NCI-H187 treated with DMSO at 0.1 percent for 48 hours (cell line): Measurements from ENCODE around the gene XPO1.
"Not testable (repeated sequence)": the region's sequence is repeated elsewhere in the genome, so short reads cannot be mapped to it uniquely, and the experiment has no call there.

ENCODE experiments used
- DNase-seq: peaks from one replicate; lab custom pipeline; 2025; lab: John Stamatoyannopoulos, UW

XPO1 gene

GRCh38 chr2:61538200-61538919 lies at the start of gene XPO1:
Gene XPO1 (minus strand): TSS chr2:61538356. CDS start chr2:61533897, 4,459 bp downstream.
- DNase-seq: peak; percentile 99

GRCh38 chr2:61586928-61587327 lies 48.8 kb upstream of the XPO1 start:
- DNase-seq: not testable (repeated sequence)

GRCh38 chr2:61585383-61585782 lies 47.2 kb upstream of the XPO1 start:
- DNase-seq: no peak

- not testable (repeated sequence) for DNase-seq
Observed at GRCh38 chr2:61584368-61584767, 46.2 kb upstream of the XPO1 start.

GRCh38 chr2:61582165-61582564 lies 44.0 kb upstream of the XPO1 start:
- DNase-seq: no peak

GRCh38 chr2:61581716-61582115 lies 43.6 kb upstream of the XPO1 start:
- DNase-seq: no peak

- no peak for DNase-seq
Observed at GRCh38 chr2:61575447-61575859, 37.3 kb upstream of the XPO1 start.

- DNase-seq: no peak
Observed at GRCh38 chr2:61566566-61566965, 28.4 kb upstream of the XPO1 start.

GRCh38 chr2:61562615-61563014 lies 24.5 kb upstream of the XPO1 start:
- no peak for DNase-seq

GRCh38 chr2:61558160-61558559 lies 20.0 kb upstream of the XPO1 start:
- no peak for DNase-seq

GRCh38 chr2:61557381-61557780 lies 19.2 kb upstream of the XPO1 start:
- DNase-seq: no peak

GRCh38 chr2:61554604-61555003 lies 16.4 kb upstream of the XPO1 start:
- no peak for DNase-seq

- no peak for DNase-seq
Observed at GRCh38 chr2:61550375-61551209, 12.4 kb upstream of the XPO1 start.

- DNase-seq: no peak
Observed at GRCh38 chr2:61549546-61549945, 11.4 kb upstream of the XPO1 start.

GRCh38 chr2:61543062-61543461 lies 4.9 kb upstream of the XPO1 start:
- no peak for DNase-seq

- DNase-seq: not testable (repeated sequence)
Observed at GRCh38 chr2:61540167-61540566, 2.0 kb upstream of the XPO1 start.

GRCh38 chr2:61538920-61539520 lies 864 bp upstream of the XPO1 start:
- peak; percentile 56 for DNase-seq

- no peak for DNase-seq
Observed at GRCh38 chr2:61537950-61538199, 281 bp downstream of the XPO1 start.

GRCh38 chr2:61537277-61537949 lies 743 bp downstream of the XPO1 start:
- DNase-seq: no peak

GRCh38 chr2:61536572-61537276 lies 1.4 kb downstream of the XPO1 start:
- DNase-seq: peak; percentile 62

- no peak for DNase-seq
Observed at GRCh38 chr2:61536180-61536571, 2.0 kb downstream of the XPO1 start.

- no peak for DNase-seq
Observed at GRCh38 chr2:61535449-61535848, 2.7 kb downstream of the XPO1 start.
